ENCODE measurements around the gene TMEM219.

DNA sequence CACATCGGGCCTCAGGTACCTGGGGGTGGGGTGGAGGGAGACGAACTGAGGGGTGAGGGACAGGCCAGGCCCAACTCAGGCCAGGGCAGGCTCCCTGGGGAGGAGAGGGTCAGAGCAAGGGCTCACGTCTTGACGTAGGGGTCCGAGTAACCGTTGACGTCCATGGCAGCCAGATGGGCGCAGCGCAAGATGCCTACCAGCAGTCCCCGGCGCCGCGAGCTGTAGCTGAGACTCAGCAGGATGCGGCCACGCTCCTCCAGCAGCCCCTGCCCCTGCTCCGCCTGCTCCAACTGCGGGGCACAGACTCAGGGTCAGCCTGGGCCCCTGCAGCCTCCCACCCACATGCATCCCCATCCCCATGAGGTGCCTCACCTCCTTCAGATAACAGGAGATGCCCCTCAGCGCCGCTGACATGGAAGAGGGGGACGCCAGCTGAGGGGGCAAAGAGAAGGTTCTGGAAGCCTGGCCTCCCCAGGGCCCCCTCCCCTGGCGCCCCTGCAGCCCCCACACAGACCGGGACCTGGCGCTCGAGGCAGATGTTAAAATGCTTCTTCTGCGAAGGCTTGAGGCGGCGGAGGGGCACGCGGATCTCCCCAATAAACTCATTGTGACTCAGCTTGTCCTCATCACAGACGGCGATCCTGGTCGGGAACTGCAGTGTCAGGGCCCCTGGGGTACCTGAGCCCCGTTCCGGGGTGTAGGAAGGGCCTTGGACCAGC, 44.9 kb downstream of the TMEM219 start:
- TF ChIP-seq, protein P1, sequence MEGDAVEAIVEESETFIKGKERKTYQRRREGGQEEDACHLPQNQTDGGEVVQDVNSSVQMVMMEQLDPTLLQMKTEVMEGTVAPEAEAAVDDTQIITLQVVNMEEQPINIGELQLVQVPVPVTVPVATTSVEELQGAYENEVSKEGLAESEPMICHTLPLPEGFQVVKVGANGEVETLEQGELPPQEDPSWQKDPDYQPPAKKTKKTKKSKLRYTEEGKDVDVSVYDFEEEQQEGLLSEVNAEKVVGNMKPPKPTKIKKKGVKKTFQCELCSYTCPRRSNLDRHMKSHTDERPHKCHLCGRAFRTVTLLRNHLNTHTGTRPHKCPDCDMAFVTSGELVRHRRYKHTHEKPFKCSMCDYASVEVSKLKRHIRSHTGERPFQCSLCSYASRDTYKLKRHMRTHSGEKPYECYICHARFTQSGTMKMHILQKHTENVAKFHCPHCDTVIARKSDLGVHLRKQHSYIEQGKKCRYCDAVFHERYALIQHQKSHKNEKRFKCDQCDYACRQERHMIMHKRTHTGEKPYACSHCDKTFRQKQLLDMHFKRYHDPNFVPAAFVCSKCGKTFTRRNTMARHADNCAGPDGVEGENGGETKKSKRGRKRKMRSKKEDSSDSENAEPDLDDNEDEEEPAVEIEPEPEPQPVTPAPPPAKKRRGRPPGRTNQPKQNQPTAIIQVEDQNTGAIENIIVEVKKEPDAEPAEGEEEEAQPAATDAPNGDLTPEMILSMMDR (conservative IDR thresholded peaks at IDR 0.05; ENCODE audit: low read depth, low read length): no peak
- TF ChIP-seq EZH2 (IDR thresholded peaks at IDR 0.05; ENCODE audit: borderline replicate concordance, low read depth, low read length, poor library complexity, severe bottlenecking): no peak
